ENCODE measurements around the gene CBLN3.
A peak's percentile ranks its signal among the peaks of the same experiment; 100 is the strongest.

The CBLN3 gene

DNA sequence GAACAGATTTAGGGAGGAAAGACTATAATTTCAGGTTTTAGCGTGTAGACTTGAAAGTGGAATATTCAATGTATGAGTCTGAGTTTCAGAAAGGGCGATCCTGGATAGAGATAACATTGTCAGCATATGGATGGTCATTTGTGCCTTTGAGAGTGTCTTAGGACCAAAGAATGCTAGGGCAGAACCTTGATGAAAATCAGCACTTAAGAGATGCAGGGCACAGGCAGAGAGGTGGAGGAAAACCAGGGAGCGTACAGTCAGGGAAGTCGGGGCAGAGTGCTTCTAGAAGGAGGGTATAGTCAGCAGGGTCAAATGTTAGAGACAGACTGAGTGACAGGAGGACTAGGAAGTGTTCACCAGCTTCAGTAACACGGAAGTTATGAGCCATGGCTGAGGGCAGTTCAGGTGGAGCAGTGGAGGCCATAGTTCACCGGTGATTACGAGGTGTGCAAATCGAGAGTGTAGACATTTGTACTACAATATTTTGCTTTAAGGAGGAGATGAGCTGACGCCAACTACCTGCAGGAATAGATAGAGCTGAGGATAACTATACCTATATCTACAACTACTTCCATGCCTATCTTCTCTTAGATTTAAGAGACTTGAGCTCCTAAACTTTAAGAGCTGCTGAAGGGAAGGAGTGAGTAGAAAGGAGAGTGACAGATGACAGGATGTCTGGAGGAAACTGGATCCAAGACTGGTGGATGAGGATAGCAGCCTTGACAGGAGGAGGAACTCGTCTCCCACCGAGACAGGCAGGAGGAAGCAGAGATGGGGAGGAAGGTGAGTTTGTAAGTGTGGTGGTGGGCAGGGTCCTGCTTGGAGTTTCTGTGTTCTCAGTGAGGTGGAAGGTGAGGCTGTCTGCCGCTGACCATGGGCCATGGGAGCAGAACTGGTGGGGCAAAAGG, 6.5 kb downstream of the CBLN3 start:
- no peak for DNase-seq

DNA sequence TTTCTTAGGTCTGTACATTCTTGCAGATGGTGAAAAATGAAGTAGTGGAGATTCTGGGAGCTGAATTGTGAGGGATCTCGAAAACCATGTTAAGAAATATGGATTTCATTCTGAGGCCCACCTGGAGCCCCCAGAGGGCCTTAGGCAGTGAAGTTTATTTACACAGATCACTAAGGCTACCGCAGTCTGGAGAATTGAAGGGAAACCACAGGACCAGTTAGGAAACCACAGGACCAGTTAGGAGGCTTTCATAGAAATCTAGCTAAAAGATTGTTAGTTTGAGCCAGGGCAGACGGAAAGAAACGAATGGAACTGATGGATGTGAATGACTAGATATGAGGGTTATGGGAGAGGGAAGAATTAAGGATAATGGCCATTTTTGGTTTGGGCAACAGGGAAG, 7.2 kb downstream of the CBLN3 start:
- peak in 1 of 5 donors; percentile 27 for DNase-seq

DNA sequence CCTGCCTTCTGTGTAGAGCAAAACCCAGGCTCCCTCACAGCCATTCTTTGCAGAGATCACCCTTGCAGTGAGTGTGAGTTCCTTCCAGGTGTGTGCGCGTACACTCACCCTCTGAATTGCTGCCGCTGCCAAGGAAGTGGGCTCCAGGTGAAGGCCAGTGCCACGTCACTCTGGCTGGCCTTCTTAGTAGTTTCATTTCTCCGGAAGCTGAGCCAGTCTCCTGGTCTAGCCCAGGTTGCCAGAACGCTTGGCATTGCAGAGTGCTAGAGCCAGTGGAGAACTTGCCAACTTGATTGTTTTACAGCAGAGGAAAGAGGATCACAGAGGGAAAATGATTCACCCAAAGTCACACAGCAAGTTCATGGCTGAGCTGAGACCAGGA, 11.0 kb downstream of the CBLN3 start:
- DNase-seq: no peak

DNA sequence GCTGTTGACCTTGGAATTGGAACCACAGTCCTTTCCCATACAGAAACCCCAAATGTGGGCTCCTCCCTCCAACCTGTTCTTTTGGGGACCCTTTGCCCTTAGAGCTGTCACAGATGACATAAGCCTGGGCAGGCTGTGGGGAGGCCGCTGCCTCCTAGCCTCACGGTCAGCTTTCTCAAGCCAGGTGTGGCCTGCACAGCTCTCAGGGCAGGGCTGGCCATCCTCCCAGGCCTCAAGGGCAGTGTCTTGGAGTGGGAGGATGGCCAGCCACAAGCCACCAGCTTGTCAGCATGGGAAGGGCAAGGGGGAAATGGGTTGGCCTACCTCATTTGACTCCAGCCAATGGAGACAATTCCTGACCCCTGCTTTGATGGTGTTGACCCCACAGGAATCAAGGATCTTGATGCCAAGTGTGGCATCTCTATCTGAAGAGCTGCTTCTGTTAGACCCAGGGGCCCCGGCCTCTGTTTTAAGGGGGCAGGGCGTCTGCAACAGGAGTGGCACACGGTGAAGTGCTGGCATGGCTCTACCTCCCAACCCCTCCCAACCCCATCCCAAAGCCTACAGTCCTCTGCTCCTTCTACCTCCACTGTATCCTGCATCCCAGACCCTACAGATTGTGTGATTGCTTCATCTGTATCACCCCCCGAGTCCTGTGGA, 11.5 kb downstream of the CBLN3 start:
- DNase-seq: no peak

DNA sequence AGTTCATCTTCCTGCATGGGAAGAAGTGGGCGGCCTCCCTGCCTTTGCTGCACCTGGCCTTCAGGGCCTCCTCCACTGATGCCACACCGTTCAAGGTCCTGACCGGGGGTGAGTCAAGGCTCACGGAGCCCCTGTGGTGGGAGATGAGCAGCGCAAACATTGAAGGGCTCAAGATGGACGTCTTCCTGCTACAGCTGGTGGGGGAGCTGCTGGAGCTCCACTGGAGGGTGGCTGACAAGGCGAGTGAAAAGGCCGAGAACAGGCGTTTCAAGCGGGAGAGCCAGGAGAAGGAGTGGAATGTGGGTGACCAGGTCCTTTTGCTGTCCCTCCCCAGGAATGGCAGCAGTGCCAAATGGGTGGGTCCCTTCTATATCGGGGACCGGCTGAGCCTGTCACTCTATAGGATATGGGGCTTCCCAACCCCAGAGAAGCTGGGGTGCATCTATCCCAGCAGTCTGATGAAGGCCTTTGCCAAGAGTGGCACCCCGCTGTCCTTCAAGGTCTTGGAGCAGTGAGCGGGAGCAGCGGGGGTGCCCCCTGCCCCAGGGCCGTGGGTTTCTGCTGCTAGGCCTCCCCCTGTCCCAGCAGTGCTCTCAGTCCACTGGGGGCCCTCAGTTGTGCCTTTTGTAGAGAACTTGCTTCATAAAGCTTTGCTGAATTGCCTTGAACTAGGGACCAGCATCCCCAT, 12.4 kb downstream of the CBLN3 start:
- no peak for DNase-seq

DNA sequence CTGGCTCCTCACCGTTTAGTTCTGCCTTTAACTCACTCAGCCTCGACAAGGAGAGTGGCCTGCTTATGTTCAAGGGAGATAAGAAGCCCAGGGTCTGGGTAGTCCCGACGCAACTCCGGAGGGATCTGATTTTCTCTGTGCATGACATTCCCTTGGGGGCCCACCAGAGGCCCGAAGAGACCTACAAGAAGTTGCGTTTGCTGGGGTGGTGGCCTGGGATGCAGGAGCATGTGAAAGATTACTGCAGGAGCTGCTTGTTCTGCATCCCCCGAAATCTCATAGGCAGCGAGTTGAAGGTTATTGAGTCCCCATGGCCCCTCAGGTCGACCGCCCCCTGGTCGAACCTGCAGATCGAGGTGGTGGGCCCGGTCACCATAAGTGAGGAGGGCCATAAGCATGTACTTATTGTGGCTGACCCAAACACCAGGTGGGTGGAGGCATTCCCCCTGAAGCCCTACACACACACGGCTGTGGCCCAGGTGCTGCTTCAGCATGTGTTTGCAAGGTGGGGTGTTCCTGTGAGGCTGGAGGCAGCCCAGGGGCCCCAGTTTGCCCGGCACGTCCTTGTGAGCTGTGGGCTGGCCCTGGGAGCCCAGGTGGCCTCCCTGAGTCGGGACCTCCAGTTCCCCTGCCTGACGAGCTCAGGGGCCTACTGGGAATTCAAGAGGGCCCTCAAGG, 13.1 kb downstream of the CBLN3 start:
- DNase-seq: no peak

DNA sequence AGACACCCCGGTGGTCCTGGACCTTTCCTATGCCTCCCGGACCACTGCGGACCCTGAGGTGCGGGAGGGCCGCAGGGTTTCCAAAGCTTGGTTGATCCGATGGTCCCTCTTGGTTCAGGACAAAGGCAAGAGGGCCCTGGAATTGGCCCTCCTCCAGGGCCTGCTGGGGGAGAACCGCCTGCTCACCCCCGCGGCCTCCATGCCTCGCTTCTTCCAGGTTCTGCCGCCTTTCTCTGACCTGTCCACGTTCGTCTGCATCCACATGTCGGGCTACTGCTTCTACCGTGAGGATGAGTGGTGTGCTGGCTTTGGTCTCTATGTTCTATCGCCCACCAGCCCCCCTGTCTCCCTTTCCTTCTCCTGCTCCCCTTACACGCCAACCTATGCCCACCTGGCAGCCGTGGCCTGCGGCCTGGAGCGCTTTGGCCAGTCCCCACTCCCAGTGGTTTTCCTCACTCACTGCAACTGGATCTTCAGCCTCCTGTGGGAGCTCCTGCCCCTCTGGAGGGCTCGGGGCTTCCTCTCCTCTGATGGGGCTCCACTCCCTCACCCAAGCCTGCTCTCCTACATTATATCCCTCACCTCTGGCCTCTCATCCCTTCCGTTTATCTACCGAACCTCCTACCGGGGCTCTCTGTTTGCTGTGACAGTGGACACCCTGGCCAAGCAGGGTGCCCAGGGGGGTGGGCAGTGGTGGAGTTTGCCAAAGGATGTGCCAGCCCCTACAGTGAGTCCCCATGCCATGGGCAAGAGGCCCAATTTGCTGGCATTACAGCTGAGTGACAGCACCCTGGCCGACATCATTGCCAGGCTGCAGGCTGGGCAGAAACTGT, 13.8 kb downstream of the CBLN3 start:
- no peak for DNase-seq

DNA sequence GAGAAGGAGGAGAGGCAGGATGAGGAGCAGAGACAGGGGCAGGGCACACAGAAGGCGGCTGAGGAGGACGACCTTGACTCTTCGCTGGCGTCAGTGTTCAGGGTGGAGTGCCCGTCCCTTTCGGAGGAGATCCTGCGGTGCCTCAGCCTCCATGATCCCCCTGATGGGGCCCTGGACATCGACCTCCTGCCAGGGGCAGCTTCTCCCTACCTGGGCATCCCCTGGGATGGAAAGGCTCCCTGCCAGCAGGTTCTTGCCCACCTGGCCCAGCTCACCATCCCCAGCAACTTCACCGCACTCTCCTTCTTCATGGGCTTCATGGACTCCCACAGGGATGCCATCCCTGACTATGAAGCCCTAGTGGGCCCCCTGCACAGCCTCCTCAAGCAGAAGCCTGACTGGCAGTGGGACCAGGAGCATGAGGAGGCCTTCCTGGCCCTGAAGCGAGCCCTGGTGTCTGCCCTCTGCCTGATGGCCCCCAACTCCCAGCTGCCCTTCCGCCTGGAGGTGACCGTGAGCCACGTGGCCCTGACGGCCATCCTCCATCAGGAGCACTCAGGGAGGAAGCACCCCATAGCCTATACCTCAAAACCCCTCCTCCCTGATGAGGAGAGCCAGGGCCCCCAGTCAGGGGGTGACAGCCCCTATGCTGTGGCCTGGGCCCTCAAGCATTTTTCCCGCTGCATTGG, 14.6 kb downstream of the CBLN3 start:
- no peak for DNase-seq

DNA sequence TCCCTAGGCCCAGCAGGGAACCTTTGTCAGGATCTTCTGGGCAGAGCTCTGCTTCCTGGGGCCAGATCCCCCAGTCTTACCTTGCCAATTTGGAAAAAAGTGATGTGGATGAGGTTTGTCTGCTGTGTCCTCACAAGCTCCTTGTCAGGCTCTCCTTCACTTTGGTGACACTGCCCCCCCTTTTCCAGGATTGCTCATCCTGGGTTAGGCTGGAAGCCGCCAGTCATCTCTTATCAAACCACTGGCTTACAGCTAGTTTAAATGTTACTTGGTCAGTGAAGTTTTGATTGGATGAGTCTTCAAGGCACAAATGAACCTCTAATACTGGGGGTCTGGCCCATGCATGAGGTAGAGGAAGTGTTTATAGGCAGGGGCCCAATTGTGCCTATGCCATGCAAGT, 15.4 kb downstream of the CBLN3 start:
- no peak for DNase-seq

DNA sequence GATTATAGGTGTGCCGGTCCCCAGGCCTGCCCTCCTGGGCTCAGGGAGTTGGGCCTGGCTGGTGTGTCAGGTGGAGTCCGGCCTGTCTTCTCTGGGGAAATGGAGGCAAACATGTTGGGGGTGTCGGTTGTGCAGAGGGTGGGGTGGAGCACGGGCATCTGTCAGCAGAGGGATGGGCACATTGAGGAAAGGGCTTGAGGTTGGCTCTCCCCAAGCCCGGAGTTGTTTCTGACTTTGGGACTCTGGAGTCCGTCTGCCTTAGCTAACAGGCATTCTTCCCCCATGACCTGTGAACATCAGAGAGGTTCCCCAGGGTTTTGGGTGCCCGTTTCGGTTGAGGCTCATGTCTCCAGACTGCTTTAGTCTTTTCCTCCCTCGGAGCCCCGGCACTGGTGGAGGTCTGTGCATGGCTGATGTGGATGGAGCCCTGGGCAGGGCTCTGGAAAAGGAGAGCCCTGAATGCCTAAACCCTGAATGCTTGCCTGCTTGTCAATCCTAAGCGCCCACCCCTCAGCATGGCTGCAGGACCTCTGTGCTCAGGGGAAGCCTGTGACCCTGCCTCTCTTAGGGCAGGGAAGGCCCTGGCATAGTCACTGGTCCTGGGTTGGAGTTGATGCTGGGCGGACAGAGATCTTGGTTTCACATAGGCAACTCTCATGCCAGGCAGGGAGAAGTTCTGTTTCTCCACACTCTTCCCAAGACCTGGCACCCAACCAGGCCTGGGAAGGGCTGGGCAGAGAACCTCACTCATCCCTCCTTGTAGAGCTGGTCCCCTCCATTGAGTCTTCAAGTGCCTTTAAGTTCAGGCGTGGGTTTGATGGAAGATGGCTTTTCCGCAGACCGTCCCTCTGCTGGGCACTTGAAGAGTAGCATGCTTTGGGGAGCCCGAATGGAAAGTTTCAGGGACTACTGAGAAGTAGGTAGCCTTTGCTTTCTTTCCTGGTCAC, 17.8 kb downstream of the CBLN3 start:
- DNase-seq: peak in 2 of 5 donors; percentile 28 to 29

DNA sequence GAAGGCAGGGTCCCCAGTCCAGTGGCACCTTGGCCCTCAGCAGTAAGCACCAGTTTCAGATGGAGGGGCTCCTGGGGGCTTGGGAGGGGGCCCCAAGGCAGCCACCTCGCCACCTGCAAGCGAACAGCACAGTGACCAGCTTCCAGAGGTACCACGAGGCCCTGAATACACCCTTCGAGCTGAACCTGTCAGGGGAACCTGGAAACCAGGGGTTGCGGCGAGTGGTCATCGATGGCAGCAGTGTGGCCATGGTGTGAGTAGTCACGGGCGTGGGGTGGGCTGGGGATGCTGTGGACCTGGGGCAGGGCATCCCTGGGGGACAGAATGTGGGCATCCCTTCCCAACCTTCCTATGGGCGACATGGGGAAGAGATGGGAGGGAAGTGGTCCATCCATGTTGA, 19.5 kb downstream of the CBLN3 start:
- no peak for DNase-seq

DNA sequence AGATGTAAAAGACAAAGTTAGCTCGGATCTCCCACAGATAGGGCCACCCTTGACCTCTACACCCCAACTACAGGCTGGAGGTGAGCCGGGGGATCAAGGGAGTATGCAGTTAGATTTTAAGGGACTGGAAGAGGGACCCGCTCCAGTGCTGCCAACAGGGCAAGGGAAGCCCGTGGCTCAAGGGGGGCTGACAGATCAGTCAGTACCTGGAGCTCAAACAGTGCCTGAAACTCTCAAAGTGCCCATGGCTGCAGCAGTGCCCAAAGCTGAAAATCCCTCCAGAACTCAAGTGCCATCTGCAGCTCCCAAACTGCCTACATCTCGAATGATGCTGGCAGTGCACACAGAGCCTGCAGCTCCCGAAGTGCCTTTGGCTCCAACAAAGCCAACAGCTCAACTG, 20.3 kb downstream of the CBLN3 start:
- DNase-seq: no peak

DNA sequence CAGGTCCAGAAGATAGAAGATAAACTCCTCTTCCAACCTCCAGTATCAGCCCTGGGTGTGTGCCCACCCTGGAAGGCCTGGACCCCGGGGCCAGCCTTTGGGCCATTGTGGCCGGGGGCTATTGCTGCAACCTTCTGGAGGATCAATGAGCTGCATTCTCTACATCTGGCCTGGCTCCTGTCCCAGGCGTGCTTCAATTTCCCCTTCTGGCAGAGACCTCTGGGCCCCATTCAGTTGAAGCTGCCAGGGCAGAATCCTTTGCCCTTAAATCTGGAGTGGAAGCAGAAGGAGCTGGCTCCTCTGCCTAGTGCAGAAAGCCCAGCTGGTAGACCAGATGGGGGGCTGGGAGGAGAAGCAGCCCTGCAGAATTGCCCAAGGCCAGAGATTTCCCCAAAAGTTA, 20.7 kb downstream of the CBLN3 start:
- no peak for DNase-seq

DNA sequence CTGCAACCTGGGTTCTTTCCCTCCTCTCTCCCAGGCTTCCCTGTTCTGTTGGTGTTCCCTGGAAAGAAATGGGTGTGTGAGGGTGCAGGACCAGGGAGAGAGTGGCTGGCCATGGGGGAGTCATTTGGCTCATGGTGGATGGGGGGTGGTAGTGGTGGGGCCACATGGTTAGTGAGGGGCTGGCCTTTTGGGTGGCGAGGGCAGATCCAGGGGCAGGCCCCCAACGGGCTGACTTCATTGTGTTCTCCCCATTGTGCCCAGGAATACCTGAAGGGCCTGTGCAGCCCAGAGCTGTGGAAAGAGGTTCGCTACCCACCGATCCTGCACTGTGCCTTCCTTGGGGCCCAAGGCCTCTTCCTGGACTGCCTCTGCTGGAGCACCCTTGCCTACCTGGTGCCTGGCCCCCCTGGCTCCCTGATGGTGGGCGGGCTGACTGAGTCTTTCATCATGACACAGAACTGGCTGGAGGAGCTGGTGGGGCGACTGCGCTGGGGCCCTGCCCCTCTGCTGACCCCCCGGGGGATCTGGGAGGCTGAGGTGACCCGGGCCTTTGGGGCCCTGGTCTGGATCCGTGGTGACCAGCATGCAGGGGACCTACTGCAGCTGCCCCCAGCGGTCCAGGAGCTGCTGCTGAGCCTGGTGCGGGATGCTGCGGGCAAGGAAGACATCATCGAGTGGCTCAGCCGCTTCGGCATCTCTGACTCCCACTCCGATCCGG, 21.7 kb downstream of the CBLN3 start:
- DNase-seq: no peak

DNA sequence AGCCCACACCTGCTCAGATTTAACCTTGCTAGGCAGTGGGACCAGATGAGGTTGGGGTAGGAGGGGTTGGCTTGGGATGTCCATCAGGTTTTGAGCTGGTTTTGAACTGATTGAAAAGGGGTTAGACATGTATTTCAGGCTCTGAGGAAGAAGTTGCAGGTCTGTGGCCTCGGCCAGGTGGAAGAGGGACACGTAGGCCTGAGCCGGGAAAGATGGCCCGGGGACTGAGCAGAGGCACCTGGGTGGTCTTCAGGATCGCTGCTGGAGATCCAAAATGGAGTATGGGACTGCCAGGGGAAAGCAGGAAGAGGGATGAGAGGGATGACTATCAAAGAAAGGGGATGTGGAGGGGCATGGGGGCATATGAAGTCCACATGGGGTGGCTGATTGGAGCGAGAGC, 23.1 kb downstream of the CBLN3 start:
- no peak for DNase-seq

DNA sequence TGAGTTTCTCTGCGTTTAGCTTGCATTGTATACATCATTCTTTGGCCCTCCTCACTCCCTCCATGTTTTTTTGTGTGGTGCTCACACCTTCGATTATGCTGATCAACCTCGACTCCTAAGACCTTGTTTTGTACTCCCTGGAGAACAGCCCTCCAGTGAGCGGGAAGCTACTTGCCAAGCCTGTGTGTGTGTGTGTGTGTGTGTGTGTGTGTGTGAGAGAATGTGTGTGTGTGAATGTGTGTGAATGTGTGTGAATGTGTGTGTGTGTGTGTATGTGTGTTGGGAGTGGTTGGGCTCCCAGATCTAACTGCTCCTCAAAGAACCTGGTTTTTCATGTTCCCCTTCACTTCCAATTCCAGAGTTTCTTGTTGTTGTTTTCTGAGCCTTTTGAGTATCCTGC, 24.7 kb downstream of the CBLN3 start:
- no peak for DNase-seq

DNA sequence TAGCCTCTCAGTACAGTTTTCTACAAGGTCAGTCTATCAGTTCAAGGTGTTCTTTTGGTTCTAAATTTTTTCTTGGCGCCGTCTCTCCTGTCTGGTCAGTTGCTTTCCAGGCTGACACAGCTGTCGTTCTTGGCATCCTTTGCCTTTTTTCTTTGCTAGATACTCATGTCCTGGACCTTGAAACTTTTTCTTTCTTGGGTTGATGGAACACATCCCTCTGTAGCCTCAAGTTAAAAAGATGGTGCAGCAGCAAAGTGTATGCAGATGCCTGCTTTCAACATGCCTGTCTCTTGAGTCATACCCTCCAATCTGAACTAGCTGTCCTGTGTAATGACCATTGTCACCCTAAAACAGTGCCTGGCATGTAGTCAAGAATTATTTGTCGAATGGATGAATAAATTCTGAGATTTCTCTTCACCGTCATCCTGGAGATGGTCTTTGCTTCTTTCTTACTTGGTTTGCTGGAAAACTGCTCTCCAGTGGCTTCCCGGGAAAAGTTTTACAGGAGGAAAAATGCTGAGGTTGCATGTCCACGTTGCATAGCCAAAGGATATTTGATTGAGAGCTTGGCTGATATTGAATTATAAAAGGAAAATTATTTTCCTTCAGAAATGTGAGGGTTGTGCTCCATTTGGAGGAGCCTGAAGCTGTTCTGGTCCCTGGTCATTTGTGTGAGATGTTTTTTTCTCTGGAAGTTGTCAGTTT, 26.0 kb downstream of the CBLN3 start:
- no peak for DNase-seq

DNA sequence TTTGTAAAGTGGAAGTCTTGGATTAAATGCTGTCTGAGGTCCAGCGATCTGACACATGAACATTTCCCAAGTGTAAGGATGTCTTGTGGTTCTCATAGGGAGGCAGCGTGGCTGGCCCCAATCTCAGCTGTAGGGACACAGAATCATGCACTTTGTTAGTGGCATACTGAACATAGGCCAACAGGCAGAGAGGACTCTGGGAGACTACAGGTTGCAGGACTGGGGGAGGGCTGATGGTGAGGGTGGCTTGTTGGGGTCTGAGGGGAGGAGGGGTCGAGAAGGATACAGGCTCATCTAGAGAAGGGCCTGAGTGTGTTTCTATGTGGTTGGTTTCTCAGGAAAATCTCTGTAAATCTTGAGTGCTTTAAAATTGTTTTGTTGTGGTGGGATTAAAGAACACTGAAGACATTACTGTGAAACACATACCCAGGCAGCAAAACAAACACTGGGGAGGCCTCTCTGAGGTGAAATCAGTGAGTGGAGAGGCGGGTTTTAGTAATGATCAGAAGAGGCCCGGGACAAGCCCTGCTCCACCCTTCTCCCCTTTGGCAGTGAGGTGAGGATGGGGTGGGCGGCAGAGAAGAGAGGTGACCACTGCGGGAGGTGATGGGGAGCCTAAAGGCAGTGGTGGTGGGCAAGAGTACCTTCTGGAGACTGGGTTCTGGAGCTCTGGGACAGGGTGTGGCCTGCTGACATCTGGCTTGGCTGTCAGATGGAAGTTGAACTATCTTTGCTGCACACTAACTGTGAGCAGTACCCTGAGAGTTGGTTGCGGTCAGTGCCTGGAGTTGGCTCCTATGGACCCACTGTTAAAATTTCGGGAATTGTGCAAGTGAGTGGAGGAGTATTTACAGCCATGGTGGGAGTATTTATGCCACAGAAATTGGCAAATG, 27.4 kb downstream of the CBLN3 start:
- no peak for DNase-seq

Data from T-helper 1 cell (primary cell).